ENCODE results near the gene TMIE. TPM values are rescaled to one million over a fixed set of nuclear protein-coding genes. Genes with fewer than 3 reads are reported as not detected.

TMIE gene
- polyA plus RNA-seq, 3 donors = not detected

DNA sequence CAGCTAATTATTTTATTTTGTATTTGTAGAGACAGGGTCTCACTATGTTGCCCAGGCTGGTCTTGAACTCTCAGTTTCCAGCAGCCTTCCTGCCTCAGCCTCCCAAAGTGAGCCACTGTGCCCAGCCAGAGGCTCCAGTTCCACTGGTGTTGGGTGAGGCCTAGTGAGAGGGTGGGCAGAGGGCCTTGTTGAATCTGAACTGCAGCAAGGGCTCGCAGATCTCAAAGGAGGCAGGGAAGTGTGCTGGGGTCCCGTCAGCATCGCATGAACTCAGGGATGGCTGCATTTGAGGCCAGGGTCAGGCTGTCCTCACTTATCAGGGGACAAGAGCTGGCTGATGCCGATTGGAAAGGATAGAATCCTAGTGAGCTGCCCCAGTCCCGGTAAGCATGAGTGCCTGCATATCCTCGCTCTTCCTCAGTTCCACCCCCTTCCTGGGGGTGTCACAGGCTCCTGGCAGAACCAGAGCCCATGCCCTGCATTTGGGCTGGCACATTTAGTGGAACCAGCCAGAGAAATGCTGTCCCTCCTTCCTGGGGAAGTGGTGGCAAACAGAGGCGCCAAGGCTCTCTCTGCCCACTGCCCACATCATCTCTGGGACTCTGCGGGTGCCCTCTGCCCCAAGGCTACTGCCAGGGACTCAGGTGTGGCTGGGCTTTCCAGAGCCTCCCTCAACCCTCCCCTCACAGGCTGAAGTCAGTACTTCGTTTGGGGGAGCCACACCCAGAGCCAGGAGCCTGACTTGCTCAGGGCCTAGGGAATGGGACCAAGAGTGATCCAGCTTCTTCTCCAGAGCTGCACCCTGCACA, 31.8 kb upstream of the TMIE start:
- Mint-ChIP-seq H3K4me3 (no peak overlapping the region), H3K9me3 (peaks cover 0 to 2% (median 0%) of the 10 kb centered on the region in 7 donors), H3K4me1 (no peaks in the 10 kb centered on the region), H3K27me3 (ENCODE audit: low read depth in 3 of 3) (peaks cover 1 to 2% (median 2%) of the 10 kb centered on the region in 3 donors), H3K36me3 (no peaks in the 10 kb centered on the region), H3K27ac (peak overlapping the region in 2 of 7 donors; percentile 30 to 35)
- Histone ChIP-seq H3K9me3 (replicated peaks in 1 of 2; ENCODE audit: control insufficient read depth in 1 of 2, insufficient read depth in 1 of 2, low read length in 2 of 2) (no peaks in the 10 kb centered on the region), H3K79me2 (ENCODE audit: insufficient read depth, low read length) (no peaks in the 10 kb centered on the region), H3K27ac (ENCODE audit: low read depth in 1 of 2, low read length in 2 of 2) (no peak overlapping the region), H3K36me3 (replicated peaks in 1 of 2; ENCODE audit: control insufficient read depth in 1 of 2, insufficient read depth in 2 of 2, low read length in 2 of 2) (no peaks in the 10 kb centered on the region), H2AFZ (ENCODE audit: insufficient read depth, low read depth, low read length, poor library complexity, severe bottlenecking) (no peak overlapping the region), H3K9ac (ENCODE audit: insufficient read depth, low read length, poor library complexity, severe bottlenecking) (no peak overlapping the region), H3K27me3 (ENCODE audit: control insufficient read depth in 2 of 2, insufficient read depth in 2 of 2, low read length in 2 of 2) (no peaks in the 10 kb centered on the region), H3K4me2 (replicated peaks; ENCODE audit: extremely low read depth, low read length, poor library complexity, severe bottlenecking) (no peak overlapping the region), H3K4me3 (replicated peaks in 1 of 3; ENCODE audit: low read depth in 2 of 3, low read length in 3 of 3) (no peak overlapping the region), H3K4me1 (ENCODE audit: control insufficient read depth in 1 of 2, insufficient read depth in 2 of 2, low read length in 2 of 2) (no peaks in the 10 kb centered on the region), H4K20me1 (ENCODE audit: insufficient read depth, low read length) (no peaks in the 10 kb centered on the region)
- DNase-seq = no peak
- intact Hi-C loops (cut with micrococcal nuclease) = no loop called here
- TF ChIP-seq, protein P1, sequence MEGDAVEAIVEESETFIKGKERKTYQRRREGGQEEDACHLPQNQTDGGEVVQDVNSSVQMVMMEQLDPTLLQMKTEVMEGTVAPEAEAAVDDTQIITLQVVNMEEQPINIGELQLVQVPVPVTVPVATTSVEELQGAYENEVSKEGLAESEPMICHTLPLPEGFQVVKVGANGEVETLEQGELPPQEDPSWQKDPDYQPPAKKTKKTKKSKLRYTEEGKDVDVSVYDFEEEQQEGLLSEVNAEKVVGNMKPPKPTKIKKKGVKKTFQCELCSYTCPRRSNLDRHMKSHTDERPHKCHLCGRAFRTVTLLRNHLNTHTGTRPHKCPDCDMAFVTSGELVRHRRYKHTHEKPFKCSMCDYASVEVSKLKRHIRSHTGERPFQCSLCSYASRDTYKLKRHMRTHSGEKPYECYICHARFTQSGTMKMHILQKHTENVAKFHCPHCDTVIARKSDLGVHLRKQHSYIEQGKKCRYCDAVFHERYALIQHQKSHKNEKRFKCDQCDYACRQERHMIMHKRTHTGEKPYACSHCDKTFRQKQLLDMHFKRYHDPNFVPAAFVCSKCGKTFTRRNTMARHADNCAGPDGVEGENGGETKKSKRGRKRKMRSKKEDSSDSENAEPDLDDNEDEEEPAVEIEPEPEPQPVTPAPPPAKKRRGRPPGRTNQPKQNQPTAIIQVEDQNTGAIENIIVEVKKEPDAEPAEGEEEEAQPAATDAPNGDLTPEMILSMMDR (IDR thresholded peaks at IDR 0.05) = no peak
- 86% methylated on average over 9 of the region's 9 CpGs for WGBS (ENCODE audit: insufficient coverage)

DNA sequence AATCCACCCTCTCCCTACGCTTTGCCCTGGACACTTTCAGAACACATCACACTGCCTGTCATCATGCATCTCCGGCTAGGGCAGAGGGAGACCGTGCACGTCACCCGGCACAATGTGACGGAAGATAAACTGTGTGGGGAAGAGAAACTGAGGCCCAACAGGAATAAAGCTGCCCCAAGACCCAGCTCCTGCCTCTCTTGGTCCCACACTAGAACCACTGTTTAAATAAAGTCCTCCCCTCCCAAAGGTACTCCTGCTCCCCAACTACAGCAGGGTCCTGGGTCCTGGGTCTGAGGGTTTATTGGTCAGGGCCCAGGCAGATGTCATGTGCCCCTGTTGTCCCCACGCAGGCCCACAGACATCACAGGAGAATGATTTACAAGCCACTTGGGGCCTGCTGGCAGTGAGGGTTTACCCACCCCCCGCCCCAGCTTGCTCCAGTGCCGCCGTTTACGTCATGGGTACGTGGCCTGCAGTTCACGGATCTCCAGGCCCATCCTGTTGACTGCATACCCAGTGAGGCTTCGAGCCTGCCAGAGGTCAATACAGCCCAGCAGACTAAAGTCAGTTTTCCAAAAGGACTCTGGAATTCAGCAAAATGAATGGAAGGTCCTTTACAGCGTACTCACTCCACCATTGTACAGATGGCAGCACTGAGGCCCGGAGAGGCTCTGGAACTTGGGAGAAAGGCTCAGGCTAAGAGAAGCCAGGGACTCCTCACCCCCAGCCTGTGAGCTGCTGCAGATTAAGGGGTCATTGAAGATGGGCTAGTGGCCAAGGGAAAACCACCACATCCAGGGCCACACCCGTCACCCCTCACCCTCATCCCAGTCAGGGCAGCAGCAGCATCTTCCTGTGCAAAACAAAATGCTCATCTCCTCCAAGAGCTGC, 30.9 kb upstream of the TMIE start:
- Histone ChIP-seq H3K4me1 (ENCODE audit: control insufficient read depth in 1 of 2, insufficient read depth in 2 of 2, low read length in 2 of 2) (no peaks in the 10 kb centered on the region), H3K27me3 (ENCODE audit: control insufficient read depth in 2 of 2, insufficient read depth in 2 of 2, low read length in 2 of 2) (no peaks in the 10 kb centered on the region), H3K79me2 (ENCODE audit: insufficient read depth, low read length) (no peaks in the 10 kb centered on the region), H3K4me2 (replicated peaks; ENCODE audit: extremely low read depth, low read length, poor library complexity, severe bottlenecking) (no peak overlapping the region), H3K4me3 (replicated peaks in 1 of 3; ENCODE audit: low read depth in 2 of 3, low read length in 3 of 3) (no peak overlapping the region), H2AFZ (ENCODE audit: insufficient read depth, low read depth, low read length, poor library complexity, severe bottlenecking) (no peak overlapping the region), H3K9ac (ENCODE audit: insufficient read depth, low read length, poor library complexity, severe bottlenecking) (no peak overlapping the region), H3K36me3 (replicated peaks in 1 of 2; ENCODE audit: control insufficient read depth in 1 of 2, insufficient read depth in 2 of 2, low read length in 2 of 2) (no peaks in the 10 kb centered on the region), H3K27ac (ENCODE audit: low read depth in 1 of 2, low read length in 2 of 2) (no peak overlapping the region), H3K9me3 (replicated peaks in 1 of 2; ENCODE audit: control insufficient read depth in 1 of 2, insufficient read depth in 1 of 2, low read length in 2 of 2) (no peaks in the 10 kb centered on the region), H4K20me1 (ENCODE audit: insufficient read depth, low read length) (no peaks in the 10 kb centered on the region)
- no peak for DNase-seq
- no peak overlapping the region for H3K4me3 Mint-ChIP-seq
- peak overlapping the region in 1 of 7 donors; percentile 38 for H3K27ac Mint-ChIP-seq
- H3K4me1 Mint-ChIP-seq = no peaks in the 10 kb centered on the region
- H3K36me3 Mint-ChIP-seq = no peaks in the 10 kb centered on the region
- WGBS (ENCODE audit: insufficient coverage) = 85% methylated on average over 9 of the region's 17 CpGs
- H3K27me3 Mint-ChIP-seq (ENCODE audit: low read depth in 3 of 3) = peaks cover 1 to 2% (median 2%) of the 10 kb centered on the region in 3 donors
- intact Hi-C loops (cut with micrococcal nuclease) = no loop called here
- peaks cover 0 to 2% (median 0%) of the 10 kb centered on the region in 7 donors for H3K9me3 Mint-ChIP-seq
- TF ChIP-seq, protein P1 (IDR thresholded peaks at IDR 0.05) = no peak
